ENCODE results near the gene MPP2.

The MPP2 gene

GRCh38 chr17:43907425-43907981 lies at the start of gene MPP2:
MPP2 (minus strand) TSS chr17:43907536; CDS start chr17:43904460, 3,076 bp downstream.
- in situ Hi-C loops (cut with HindIII; ENCODE audit: low sequenced_read_pairs): no loop called here
- peak; percentile 32 for DNase-seq (ENCODE audit: low read depth)
- H3K4me3 ChIP-seq (ENCODE audit: low read depth, low read length): peak within 1 kb of the TSS; percentile 72
- peak; percentile 24 for TF ChIP-seq CTCF (IDR thresholded peaks at IDR 0.05; ENCODE audit: low read depth, low read length, missing control alignments)

GRCh38 chr17:43956222-43956621 lies 48.9 kb upstream of the MPP2 start:
- no peak for TF ChIP-seq CTCF (IDR thresholded peaks at IDR 0.05; ENCODE audit: low read depth, low read length, missing control alignments)
- in situ Hi-C loops (cut with HindIII; ENCODE audit: low sequenced_read_pairs): no loop called here
- no peak overlapping the region for H3K4me3 ChIP-seq (ENCODE audit: low read depth, low read length)
- DNase-seq (ENCODE audit: low read depth): no peak

GRCh38 chr17:43953746-43954145 lies 46.4 kb upstream of the MPP2 start, which contains the start of gene PYY:
PYY (minus strand) TSS chr17:43953940; CDS start chr17:43953483, 457 bp downstream.
- no peak for TF ChIP-seq CTCF (IDR thresholded peaks at IDR 0.05; ENCODE audit: low read depth, low read length, missing control alignments)
- in situ Hi-C loops (cut with HindIII; ENCODE audit: low sequenced_read_pairs): no loop called here
- H3K4me3 ChIP-seq (ENCODE audit: low read depth, low read length): no peak within 1 kb of the TSS
- DNase-seq (ENCODE audit: low read depth): no peak

GRCh38 chr17:43952724-43953666 lies 45.7 kb upstream of the MPP2 start:
- no peak for TF ChIP-seq CTCF (IDR thresholded peaks at IDR 0.05; ENCODE audit: low read depth, low read length, missing control alignments)
- DNase-seq (ENCODE audit: low read depth): no peak
- H3K4me3 ChIP-seq (ENCODE audit: low read depth, low read length): no peak overlapping the region
- in situ Hi-C loops (cut with HindIII; ENCODE audit: low sequenced_read_pairs): no loop called here

- in situ Hi-C loops (cut with HindIII; ENCODE audit: low sequenced_read_pairs): no loop called here
- no peak overlapping the region for H3K4me3 ChIP-seq (ENCODE audit: low read depth, low read length)
- no peak for TF ChIP-seq CTCF (IDR thresholded peaks at IDR 0.05; ENCODE audit: low read depth, low read length, missing control alignments)
- DNase-seq (ENCODE audit: low read depth): no peak
Observed at GRCh38 chr17:43952351-43952723, 45.0 kb upstream of the MPP2 start.

- in situ Hi-C loops (cut with HindIII; ENCODE audit: low sequenced_read_pairs): no loop called here
- DNase-seq (ENCODE audit: low read depth): no peak
- H3K4me3 ChIP-seq (ENCODE audit: low read depth, low read length): no peak overlapping the region
- TF ChIP-seq CTCF (IDR thresholded peaks at IDR 0.05; ENCODE audit: low read depth, low read length, missing control alignments): no peak
Observed at GRCh38 chr17:43951750-43952149, 44.4 kb upstream of the MPP2 start.

Data from astrocyte of the cerebellum (primary cell).